Measurements from ENCODE around the gene OR2L8.

GRCh38 chr1:247919952-247920351, 28.7 kb upstream of the OR2L8 start, which contains the start of gene OR2T8:
- no peak for TF ChIP-seq CTCF (conservative IDR thresholded peaks at IDR 0.05)
- TF ChIP-seq EZH2 (IDR thresholded peaks at IDR 0.05; ENCODE audit: low read depth), result no peak
